Fibroblast of the aortic adventitia (primary cell): ENCODE measurements around the gene TRIM46. TPM values are rescaled to one million over a fixed set of nuclear protein-coding genes. Genes with fewer than 3 reads are reported as not detected.
"Not testable (repeated sequence)": the region's sequence is repeated elsewhere in the genome, so short reads cannot be mapped to it uniquely, and the experiment has no call there.

Source experiments
- DNase-seq: peaks from one replicate; pipeline ENCODE4 v3.0.0-alpha.2; 2010; ENCODE audit warnings: low read depth
- H3K4me3 ChIP-seq: 2 replicates; pipeline ENCODE4 v1.5.1; 2011; ENCODE audit warnings: low read depth, mild to moderate bottlenecking, control low read depth, low read length, moderate library complexity
- small RNA-seq: library from RNA; depleted of rRNA; stranded (forward); fragments of <200 nt; gene quantifications from one replicate; pipeline ENCODE3, GENCODE V24; 2012
- total RNA-seq: library from RNA; depleted of rRNA; stranded (reverse); fragments of >200 nt; gene quantifications from 2 replicates; pipeline ENCODE4 v1.2.3, GENCODE V29; 2012; ENCODE audit warnings: low replicate concordance
- TF ChIP-seq, protein P1 (sequence below): IDR thresholded peaks from 2 replicates; pipeline ENCODE4 v1.5.1; 2011; ENCODE audit warnings: mild to moderate bottlenecking, low read length, control low read depth, inconsistent platforms; ENCODE audit not compliant: insufficient read depth

TRIM46 gene
- total RNA-seq, 1 donor: 5.2 TPM

DNA sequence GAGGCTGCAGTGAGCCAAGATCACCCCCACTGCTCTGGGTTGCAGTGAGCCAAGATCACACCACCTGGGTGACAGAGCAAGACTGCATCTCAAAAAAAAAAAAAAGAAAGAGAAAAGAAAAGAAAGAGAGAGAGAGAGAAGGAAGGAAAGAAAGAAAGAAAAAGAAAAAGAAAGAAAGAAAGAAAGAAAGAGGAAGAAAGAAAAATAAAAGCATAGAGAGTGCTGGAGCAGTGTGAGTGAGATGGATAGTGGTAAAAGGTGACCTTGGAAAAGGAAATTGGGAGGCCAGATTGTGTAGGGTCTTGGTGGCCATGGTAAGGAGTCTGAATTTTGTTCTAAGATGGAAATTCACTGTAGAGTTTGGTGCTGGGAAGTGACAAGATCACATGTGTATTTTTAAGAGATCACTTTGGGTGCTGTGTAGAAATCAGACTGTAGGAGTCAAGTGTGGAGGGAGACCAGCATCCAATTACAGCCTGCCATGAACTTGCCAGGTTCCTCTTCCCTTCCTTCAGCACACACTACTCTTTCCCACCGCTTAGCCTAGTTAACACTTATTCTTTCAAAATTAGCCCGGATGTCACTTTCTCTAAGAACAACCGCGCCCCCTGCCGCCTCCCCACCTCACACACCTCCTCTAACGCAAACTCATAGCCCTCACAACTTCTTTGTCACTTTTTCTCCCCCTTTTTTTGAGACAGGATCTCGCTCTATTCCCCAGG is 52.7 kb downstream of the TRIM46 start:
- peak overlapping the region; percentile 90 for H3K4me3 ChIP-seq
- peak; percentile 83 for DNase-seq
- TF ChIP-seq, protein P1, sequence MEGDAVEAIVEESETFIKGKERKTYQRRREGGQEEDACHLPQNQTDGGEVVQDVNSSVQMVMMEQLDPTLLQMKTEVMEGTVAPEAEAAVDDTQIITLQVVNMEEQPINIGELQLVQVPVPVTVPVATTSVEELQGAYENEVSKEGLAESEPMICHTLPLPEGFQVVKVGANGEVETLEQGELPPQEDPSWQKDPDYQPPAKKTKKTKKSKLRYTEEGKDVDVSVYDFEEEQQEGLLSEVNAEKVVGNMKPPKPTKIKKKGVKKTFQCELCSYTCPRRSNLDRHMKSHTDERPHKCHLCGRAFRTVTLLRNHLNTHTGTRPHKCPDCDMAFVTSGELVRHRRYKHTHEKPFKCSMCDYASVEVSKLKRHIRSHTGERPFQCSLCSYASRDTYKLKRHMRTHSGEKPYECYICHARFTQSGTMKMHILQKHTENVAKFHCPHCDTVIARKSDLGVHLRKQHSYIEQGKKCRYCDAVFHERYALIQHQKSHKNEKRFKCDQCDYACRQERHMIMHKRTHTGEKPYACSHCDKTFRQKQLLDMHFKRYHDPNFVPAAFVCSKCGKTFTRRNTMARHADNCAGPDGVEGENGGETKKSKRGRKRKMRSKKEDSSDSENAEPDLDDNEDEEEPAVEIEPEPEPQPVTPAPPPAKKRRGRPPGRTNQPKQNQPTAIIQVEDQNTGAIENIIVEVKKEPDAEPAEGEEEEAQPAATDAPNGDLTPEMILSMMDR: peak; percentile 63

DNA sequence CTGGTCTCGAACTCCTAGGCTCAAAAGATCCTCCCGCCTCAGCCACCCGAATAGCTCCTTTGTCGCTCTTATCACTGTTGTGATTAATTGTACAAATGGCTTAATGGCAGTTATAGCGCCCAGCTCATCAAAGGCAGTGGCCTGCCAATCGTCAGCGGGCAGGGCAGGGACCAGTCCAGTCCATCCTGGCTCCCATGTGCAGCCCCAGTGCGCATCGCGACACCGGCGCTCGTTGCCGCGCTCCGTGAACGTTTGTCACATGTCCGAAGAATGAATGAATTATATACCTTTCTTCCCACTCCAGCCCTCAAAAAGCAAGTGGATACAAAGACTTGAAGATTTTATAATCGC is 53.2 kb downstream of the TRIM46 start:
- peak overlapping the region; percentile 90 for H3K4me3 ChIP-seq

DNA sequence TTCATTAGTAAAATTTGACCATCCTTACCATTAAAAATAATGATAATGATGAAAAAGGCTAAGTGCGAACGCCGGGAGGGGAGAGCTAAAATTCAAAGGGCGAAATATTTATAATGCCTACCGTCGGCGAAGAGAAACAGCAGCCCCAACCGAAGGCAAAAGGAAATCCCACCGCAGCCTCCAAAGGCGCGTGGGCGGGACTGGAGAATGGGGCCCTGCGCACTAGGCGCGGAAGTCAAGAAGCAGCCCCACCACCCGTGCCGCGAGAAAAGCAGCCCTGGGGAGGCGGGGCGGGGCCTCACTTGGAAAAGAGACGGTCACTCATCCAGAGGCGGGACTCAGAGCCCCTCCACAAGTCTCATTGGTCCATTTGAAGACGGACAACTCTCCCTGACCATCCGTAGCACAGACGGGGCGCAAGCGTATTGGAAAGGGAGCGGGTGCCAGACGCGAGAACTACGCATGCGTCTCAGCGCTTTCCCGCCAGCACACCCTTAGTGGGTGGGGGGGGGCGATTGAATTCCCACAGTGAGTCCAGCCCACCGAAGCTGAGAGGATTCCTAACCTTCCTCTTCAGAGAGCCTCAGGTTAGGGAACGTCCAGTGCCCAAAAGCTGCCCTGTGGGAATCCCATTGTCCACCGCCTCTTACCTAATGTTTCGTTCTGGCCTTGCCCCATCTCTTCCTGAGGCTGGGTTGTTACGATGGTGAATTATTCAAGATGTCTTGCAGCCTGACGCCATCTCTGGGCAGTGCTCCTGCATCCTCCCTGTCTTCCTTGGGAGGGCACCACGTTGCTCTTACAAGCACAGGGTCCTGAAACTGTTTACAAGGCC is 53.8 kb downstream of the TRIM46 start:
- peak; percentile 99 for DNase-seq
- H3K4me3 ChIP-seq: peak overlapping the region; percentile 90
- TF ChIP-seq, protein P1: no peak

More for the DNA sequence above, 53.2 kb downstream of the TRIM46 start:
- TF ChIP-seq, protein P1: no peak
- no peak for DNase-seq

DNA sequence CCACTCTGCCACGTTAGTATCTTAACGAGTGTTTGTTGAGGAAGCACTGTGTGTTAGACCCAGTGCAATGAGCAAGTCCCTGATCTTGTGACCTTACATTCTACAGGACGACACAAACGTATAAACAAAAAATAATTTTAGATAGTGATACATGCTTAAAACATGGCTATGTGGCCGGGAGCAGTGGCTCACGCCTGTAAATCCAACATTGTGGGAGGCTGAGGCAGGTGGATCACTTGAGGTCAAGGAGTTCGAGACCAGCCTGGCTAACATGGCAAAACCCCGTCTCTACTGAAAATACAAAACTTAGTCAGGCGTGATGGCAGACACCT is 54.4 kb downstream of the TRIM46 start:
- DNase-seq: no peak
- TF ChIP-seq, protein P1: no peak
- peak overlapping the region; percentile 55 for H3K4me3 ChIP-seq

DNA sequence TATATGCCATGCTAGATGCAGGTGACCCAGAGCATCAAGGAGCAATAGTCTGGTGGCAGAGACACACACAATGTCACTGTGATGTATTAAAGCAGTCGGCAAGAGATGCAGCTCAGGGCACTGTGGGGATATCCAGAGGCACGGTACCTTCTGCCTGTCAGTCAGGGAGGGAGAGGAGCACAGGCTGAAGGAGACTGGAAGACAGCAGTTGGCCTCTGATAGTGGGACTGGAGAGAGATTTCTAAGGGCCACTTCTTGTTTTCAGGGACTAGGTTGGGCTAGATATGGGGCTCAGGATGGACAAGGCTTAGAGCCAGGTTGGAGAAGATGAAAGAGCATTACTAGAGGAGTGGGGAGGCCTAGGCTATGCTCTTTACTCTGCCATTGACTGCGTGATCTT is 57.7 kb downstream of the TRIM46 start:
- not testable (repeated sequence) for H3K4me3 ChIP-seq, DNase-seq

DNA sequence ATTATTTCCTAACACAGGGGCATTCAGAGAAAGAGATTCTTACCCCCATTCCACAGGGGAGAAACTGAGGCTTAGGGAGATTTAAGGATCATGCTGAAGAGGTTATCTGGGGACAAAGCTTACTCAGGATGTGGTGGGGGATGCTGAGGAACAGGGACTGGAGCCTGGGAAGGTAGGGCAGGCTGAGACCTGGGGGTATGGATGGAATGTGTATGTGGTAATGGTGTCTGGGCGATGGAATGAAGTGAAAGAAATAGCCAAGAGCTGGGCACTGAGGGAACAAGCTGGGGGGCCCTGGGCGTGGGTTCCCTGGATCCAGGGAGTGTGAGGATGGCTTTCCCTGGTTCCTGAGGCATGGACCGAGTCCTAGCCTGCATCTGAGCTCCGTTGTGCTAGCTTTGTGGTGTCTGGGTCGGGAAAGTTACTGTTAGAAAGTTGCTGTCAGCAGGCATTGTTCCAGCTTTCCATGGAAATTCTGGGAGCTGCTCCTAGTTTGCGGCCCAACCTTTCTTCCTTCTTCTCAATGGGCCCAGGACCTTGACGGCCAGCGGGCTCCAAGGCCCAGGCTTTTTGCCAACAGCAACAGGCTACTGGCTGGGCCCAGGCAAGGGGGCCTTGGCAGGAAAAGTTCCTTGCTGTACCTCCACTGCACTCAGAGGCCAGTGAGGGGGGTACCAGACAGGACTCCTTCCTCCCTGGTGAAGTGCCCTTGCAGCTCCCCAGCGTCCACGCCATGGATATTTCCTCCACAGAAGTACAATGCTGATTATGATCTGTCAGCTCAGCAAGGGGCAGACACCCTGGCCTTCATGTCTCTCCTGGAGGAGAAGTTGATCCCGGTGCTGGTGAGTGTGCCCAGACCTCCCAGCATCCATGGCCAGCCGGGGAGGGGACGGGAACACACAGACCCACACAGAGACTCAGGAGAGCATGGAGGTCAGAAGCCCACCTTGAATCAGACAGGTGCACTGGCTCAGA is 58.6 kb downstream of the TRIM46 start:
- peak; percentile 81 for DNase-seq
- not testable (repeated sequence) for H3K4me3 ChIP-seq

DNA sequence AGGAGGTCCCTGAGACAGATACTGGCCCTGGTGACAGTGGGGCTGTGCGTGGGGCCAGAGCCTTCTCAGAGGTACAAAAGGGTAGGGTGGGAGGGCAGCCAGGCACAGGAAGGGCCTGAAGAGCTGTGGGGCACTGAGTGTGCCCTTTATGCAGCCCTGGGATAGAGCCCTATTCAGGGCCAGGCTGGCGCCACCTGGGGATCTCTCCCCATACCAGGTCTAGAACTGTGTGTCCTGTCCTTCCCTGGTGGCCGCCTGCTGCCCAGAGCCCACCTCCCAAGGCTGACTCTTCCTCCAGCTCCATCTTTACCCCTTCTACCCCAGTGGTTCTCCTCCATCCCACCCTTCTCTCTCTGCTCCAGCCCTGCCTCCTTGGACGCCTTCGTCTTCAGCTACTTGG is 59.9 kb downstream of the TRIM46 start:
- not testable (repeated sequence) for H3K4me3 ChIP-seq, DNase-seq

Small RNAs within 50 kb of the gene (small RNA-seq; reads per million reads assigned to genes)
- not detected for gene HMGN2P18

Other genes starting within 250 kb of the TRIM46 start
- gene PMVK, start 237.1 kb upstream of the TRIM46 start, total RNA-seq: 11.7 and 20.7 TPM in 2 replicates
- gene PBXIP1, start 217.8 kb upstream of the TRIM46 start, total RNA-seq: 36.2 and 122 TPM in 2 replicates
- gene PYGO2, start 212.1 kb upstream of the TRIM46 start, total RNA-seq: 7.8 and 18.0 TPM in 2 replicates
- gene SHC1, start 203.1 kb upstream of the TRIM46 start, total RNA-seq: 111 and 167 TPM in 2 replicates
- gene CKS1B, start 199.2 kb upstream of the TRIM46 start, total RNA-seq: 24.0 and 80.7 TPM in 2 replicates
- 5.2 and 17.7 TPM in 2 replicates for gene FLAD1, start 190.5 kb upstream of the TRIM46 start, total RNA-seq
- gene LENEP, start 180.3 kb upstream of the TRIM46 start, total RNA-seq: not detected in 2 replicates
- gene ZBTB7B, start 171.0 kb upstream of the TRIM46 start, total RNA-seq: 14.0 and 15.4 TPM in 2 replicates
- 0.09 TPM in 1 of 2 replicates, not detected in the other for gene DCST2, start 140.1 kb upstream of the TRIM46 start, total RNA-seq
- gene DCST1, start 140.0 kb upstream of the TRIM46 start, total RNA-seq: not detected in 2 replicates
- gene ADAM15, start 122.5 kb upstream of the TRIM46 start, total RNA-seq: 39.0 and 69.9 TPM in 2 replicates
- 2.4 and 5.3 TPM in 2 replicates for gene EFNA4, start 110.1 kb upstream of the TRIM46 start, total RNA-seq
- 0.90 TPM in 1 of 2 replicates, not detected in the other for gene EFNA3, start 95.0 kb upstream of the TRIM46 start, total RNA-seq
- gene EFNA1, start 46.0 kb upstream of the TRIM46 start, total RNA-seq: 0.16 and 0.54 TPM in 2 replicates
- 25.6 and 39.3 TPM in 2 replicates for gene SLC50A1, start 38.0 kb upstream of the TRIM46 start, total RNA-seq
- gene DPM3, start 33.3 kb upstream of the TRIM46 start, total RNA-seq: 26.1 and 46.3 TPM in 2 replicates
- gene KRTCAP2, start 545 bp upstream of the TRIM46 start, total RNA-seq: 29.8 and 100 TPM in 2 replicates
- gene THBS3, start 34.0 kb downstream of the TRIM46 start, total RNA-seq: 29.3 and 41.1 TPM in 2 replicates
- 13.7 and 26.1 TPM in 2 replicates for gene MTX1, start 34.8 kb downstream of the TRIM46 start, total RNA-seq
- 9.0 and 9.3 TPM in 2 replicates for gene ENTREP3, start 81.6 kb downstream of the TRIM46 start, total RNA-seq
- 12.5 and 47.6 TPM in 2 replicates for gene SCAMP3, start 88.5 kb downstream of the TRIM46 start, total RNA-seq
- 29.7 and 53.7 TPM in 2 replicates for gene CLK2, start 99.7 kb downstream of the TRIM46 start, total RNA-seq
- 0.08 and 1.4 TPM in 2 replicates for gene HCN3, start 103.6 kb downstream of the TRIM46 start, total RNA-seq
- not detected in 2 replicates for gene PKLR, start 127.6 kb downstream of the TRIM46 start, total RNA-seq
- gene FDPS, start 135.0 kb downstream of the TRIM46 start, total RNA-seq: 153 and 600 TPM in 2 replicates
- gene RUSC1, start 147.0 kb downstream of the TRIM46 start, total RNA-seq: 6.7 and 23.0 TPM in 2 replicates